Cardiac muscle cell (in vitro differentiated cells and primary cell): ENCODE measurements around the gene CST9. TPM values are rescaled to one million over a fixed set of nuclear protein-coding genes. Genes with fewer than 3 reads are reported as not detected.

Experiments used
- DNase-seq, 2 donors: peaks; one replicate each; pipeline versions ENCODE4 v3.0.0 to v3.0.0-alpha.2; 2010 to 2017; ENCODE audit warnings: low read depth in 1 of 2, low spot score in 1 of 2
- H3K27ac ChIP-seq: fragments of 200-600 bp; sonication (generic); 2 replicates; pipeline ENCODE4 v1.5.1; 2016
- H3K27me3 ChIP-seq: fragments of 200-600 bp; sonication (generic); 2 replicates; pipeline ENCODE4 v1.6.0; 2016; ENCODE audit warnings: control low read depth
- H3K36me3 ChIP-seq: fragments of 200-600 bp; sonication (generic); 2 replicates; pipeline ENCODE4 v1.5.1; 2016; ENCODE audit warnings: control low read depth
- H3K4me1 ChIP-seq: fragments of 200-600 bp; sonication (generic); 2 replicates; pipeline ENCODE4 v1.8.1; 2017; ENCODE audit warnings: low read depth, mild to moderate bottlenecking, mixed run types
- H3K4me3 ChIP-seq: fragments of 200-600 bp; sonication (generic); 2 replicates; pipeline ENCODE4 v1.5.1; 2016; ENCODE audit warnings: mild to moderate bottlenecking
- H3K9me3 ChIP-seq: fragments of 200-600 bp; sonication (generic); 2 replicates; pipeline ENCODE4 v1.5.1; 2017; ENCODE audit warnings: low read depth, mild to moderate bottlenecking, control low read depth
- polyA plus RNA-seq: library from polyadenylated mRNA; unstranded; fragments of >200 nt; fragmentation: Nextera tagmentation; extraction: Ambion mirVana; gene quantifications from 2 replicates; pipeline ENCODE4 v1.2.1, GENCODE V29; 2016
- total RNA-seq: library from RNA; depleted of rRNA; stranded (reverse); fragments of >200 nt; gene quantifications from 2 replicates; pipeline ENCODE4 v1.2.3, GENCODE V29; 2016
- TF ChIP-seq, protein P1 (sequence below): IDR thresholded peaks from 2 replicates; pipeline ENCODE4 v1.5.1; 2012; ENCODE audit warnings: low read depth, mild to moderate bottlenecking, low read length

CST9 gene
- total and polyA plus RNA-seq, 2 experiments from 2014 or later = not detected

DNA sequence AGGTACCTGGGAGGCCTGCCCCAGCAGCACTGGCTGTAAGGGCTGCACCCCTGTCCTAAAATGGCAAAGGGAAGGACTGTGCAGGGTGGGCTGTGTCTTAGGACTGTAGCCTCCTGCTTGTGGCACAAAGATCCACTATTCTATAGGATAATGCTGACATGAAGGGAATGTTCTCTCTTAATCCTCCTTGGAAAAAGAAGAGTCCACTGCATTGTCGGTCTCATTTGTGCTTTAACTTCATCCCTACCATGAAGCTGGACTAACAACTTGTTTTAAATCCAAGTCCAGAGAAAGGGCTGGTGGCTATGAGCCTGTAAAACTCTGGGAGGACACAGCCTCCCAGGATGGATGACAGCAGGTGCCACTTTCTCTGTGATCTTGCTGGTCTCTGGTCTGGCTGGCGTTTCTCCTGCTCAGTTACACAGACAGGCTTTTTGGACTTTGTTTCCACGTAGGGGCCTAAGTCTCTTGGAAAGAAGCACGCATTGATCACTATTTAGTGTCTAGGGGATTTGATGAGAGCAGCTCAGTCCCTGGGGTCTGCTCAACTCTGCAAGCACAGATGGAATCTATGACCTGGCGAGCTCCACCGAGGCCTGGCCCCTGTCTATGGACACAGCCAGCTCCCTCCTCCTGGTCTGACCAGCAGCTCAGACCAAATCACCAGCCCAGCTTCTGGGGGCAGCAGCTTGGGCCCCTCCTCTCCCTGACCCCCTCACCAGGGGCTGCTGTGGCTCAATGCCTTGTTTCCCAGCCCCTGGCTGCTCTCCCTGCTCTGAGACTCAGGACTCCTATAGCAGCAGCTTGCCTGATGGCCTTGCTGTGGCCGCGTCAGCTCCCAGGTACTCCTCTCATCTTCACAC, 27.2 kb upstream of the CST9 start:
- H3K9me3 ChIP-seq = no peaks in the 10 kb centered on the region
- H3K27ac ChIP-seq = no peak overlapping the region
- TF ChIP-seq, protein P1, sequence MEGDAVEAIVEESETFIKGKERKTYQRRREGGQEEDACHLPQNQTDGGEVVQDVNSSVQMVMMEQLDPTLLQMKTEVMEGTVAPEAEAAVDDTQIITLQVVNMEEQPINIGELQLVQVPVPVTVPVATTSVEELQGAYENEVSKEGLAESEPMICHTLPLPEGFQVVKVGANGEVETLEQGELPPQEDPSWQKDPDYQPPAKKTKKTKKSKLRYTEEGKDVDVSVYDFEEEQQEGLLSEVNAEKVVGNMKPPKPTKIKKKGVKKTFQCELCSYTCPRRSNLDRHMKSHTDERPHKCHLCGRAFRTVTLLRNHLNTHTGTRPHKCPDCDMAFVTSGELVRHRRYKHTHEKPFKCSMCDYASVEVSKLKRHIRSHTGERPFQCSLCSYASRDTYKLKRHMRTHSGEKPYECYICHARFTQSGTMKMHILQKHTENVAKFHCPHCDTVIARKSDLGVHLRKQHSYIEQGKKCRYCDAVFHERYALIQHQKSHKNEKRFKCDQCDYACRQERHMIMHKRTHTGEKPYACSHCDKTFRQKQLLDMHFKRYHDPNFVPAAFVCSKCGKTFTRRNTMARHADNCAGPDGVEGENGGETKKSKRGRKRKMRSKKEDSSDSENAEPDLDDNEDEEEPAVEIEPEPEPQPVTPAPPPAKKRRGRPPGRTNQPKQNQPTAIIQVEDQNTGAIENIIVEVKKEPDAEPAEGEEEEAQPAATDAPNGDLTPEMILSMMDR = no peak
- H3K4me3 ChIP-seq = no peak overlapping the region
- H3K36me3 ChIP-seq = no peaks in the 10 kb centered on the region
- no peak for DNase-seq
- peaks cover 4% of the 10 kb centered on the region for H3K4me1 ChIP-seq
- no peaks in the 10 kb centered on the region for H3K27me3 ChIP-seq

DNA sequence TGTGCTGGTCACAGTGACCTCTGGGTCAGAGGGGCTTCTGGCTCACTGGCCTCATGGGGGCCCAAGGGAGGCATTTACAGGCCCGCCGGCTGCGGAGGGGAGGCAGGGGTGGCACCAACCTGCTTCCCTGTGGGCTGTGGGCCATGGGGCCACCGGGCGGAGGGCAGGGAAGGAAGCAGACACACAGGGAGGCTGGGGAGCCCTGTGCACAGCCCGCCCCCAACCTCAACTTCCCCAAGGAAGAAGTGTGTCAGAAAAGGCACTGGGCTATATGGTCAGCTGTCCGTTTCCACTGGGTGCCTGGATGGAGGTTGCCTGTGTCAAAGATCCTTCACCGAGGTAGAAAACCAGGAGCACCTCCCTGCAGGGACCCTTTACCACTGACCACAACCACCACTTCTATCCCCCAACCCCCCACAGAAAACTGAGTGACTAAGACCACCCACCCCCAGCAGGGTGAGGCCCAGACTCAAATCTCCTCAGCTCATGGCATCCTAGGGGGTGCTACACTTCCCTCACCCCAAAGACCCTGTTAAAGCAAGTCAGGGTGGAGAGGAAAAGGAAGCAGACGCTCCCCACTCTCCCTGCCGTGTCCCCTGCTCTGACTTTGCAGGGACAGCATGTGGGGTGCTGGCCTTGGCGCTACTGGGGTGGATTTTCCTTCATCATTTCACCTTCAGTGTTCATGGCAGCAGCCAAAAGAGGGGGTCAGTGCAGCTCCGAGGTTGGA, 26.4 kb upstream of the CST9 start:
- H3K4me3 ChIP-seq = no peak overlapping the region
- H3K27ac ChIP-seq = no peak overlapping the region
- H3K36me3 ChIP-seq = no peaks in the 10 kb centered on the region
- H3K27me3 ChIP-seq = no peaks in the 10 kb centered on the region
- DNase-seq = no peak
- TF ChIP-seq, protein P1 = no peak
- H3K4me1 ChIP-seq = peaks cover 4% of the 10 kb centered on the region
- H3K9me3 ChIP-seq = no peaks in the 10 kb centered on the region

DNA sequence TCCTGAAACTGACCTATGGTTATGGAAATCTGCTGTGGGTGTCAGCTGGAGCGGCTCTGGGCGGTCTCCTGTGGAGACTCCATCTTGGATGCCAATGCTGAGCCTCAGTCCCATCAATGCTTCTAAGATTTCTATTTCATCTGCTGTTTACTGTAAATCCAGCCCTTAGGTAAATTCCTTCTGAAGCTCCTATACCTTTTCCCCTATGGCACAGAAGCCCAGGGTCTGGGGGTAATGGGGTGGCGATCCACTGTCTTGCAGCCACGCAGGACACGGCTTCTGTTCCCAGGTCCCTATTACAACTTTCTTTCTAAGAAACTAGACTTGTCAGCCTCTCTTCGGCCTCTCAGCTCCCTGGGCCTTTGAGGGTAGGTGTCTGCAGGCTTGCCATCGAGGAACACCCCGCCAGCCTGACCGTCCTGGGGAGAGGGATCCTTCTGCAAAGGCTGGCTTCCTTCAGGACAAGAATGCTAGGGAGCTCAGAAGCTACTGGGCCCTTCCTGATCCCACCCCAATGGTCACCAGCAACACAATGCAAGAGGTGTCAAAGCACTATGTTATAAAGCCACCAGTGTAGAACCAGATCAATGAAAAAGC, 25.6 kb upstream of the CST9 start:
- H3K4me1 ChIP-seq = peaks cover 4% of the 10 kb centered on the region
- no peak overlapping the region for H3K27ac ChIP-seq
- TF ChIP-seq, protein P1 = no peak

DNA sequence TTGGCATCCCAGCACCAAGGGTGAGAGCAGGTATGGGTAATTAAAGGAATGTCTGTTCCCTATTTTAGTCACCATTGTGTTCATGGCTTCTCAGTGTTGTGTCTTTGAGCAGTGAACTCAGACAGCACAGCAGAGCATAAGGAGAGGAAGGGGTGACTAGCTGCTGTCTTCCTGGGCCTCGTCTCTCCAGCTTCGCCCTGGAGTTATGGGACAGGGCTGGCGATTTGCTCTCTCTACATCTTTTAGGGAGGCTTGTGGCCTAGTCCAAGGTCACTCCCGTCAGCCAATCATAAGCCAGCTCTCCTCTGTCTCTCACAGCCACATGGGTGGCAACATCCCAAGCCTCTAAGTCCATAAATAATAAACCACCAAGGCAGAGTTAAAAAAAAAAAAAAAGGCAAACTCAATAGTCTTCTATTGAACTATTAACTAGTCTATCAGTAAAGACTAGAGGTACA, 24.7 kb upstream of the CST9 start:
- H3K27ac ChIP-seq = no peak overlapping the region
- H3K4me3 ChIP-seq = no peak overlapping the region
- H3K27me3 ChIP-seq = no peaks in the 10 kb centered on the region
- no peak for DNase-seq
- H3K9me3 ChIP-seq = no peaks in the 10 kb centered on the region
- no peaks in the 10 kb centered on the region for H3K36me3 ChIP-seq
- TF ChIP-seq, protein P1 = no peak
- peaks cover 4% of the 10 kb centered on the region for H3K4me1 ChIP-seq

More for the DNA sequence above, 25.6 kb upstream of the CST9 start:
- Histone ChIP-seq H3K4me3 (no peak overlapping the region), H3K27me3 (no peaks in the 10 kb centered on the region), H3K9me3 (no peaks in the 10 kb centered on the region), H3K36me3 (no peaks in the 10 kb centered on the region)
- DNase-seq = no peak

DNA sequence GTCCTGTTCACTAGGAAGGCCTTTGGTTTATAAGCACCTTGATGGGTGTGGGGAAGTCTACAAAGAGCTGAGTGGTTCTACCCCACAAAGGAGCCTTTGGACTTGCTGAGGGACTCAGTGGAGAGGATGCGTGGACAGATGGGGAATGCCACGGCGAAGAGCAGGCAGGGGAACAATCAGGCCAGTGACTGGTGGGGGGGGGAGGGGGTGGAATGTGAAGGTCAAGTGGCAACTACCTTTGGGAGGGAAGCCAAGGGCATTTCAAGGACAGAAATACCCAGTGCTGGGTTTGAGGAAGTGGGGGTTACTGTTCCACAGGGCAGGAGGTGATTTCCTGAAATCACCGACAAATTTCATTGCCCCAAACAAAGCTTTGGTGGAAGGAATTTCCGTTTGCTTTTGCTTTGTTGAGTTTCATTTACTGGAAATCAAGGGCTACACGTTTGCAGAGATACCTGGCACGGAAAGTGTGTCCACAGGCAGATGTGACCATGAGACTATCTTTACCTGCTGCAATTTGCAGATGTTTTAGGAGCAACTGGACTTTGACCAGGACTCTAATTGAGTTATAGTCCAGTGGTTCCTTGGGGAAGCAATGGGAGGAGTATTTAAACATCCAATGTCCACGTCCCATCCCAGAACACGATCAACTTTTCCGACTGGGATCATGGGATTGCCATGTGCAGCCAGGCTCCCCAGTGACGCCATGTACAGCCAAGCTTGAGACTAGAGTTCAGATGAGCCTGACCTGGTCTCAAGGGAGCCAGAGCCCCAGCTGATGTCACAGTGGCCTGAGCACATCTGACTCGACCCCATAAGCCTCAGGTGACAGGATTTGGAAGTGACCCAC, 24.1 kb upstream of the CST9 start:
- H3K27me3 ChIP-seq = no peaks in the 10 kb centered on the region
- no peak for DNase-seq
- no peak overlapping the region for H3K27ac ChIP-seq
- H3K4me1 ChIP-seq = peaks cover 4% of the 10 kb centered on the region
- H3K4me3 ChIP-seq = no peak overlapping the region
- H3K36me3 ChIP-seq = no peaks in the 10 kb centered on the region
- TF ChIP-seq, protein P1 = no peak
- no peaks in the 10 kb centered on the region for H3K9me3 ChIP-seq
